GM12892 (cell line): ENCODE results near the gene CEP83.

Source experiments
- DNase-seq: peaks from one replicate; pipeline ENCODE4 v3.0.0; 2011; ENCODE audit not compliant: insufficient read length
- FAIRE-seq: peaks from 2 replicates; lab custom pipeline; 2011; peaks lifted over from hg19 to GRCh38; lab: Jason Lieb, UNC
- POLR2A ChIP-seq: IDR thresholded peaks from 2 replicates; pipeline ENCODE4 v1.6.1; 2011; ENCODE audit warnings: low read depth, low read length, control low read depth
- POLR2AphosphoS5 ChIP-seq: IDR thresholded peaks from 2 replicates; pipeline ENCODE4 v1.6.1; 2011; ENCODE audit warnings: low read depth, low read length, control low read depth
- TAF1 ChIP-seq: IDR thresholded peaks from 2 replicates; pipeline ENCODE4 v1.6.1; 2011; ENCODE audit warnings: low read depth, mild to moderate bottlenecking, control low read depth, low read length, borderline replicate concordance

Gene CEP83

DNA sequence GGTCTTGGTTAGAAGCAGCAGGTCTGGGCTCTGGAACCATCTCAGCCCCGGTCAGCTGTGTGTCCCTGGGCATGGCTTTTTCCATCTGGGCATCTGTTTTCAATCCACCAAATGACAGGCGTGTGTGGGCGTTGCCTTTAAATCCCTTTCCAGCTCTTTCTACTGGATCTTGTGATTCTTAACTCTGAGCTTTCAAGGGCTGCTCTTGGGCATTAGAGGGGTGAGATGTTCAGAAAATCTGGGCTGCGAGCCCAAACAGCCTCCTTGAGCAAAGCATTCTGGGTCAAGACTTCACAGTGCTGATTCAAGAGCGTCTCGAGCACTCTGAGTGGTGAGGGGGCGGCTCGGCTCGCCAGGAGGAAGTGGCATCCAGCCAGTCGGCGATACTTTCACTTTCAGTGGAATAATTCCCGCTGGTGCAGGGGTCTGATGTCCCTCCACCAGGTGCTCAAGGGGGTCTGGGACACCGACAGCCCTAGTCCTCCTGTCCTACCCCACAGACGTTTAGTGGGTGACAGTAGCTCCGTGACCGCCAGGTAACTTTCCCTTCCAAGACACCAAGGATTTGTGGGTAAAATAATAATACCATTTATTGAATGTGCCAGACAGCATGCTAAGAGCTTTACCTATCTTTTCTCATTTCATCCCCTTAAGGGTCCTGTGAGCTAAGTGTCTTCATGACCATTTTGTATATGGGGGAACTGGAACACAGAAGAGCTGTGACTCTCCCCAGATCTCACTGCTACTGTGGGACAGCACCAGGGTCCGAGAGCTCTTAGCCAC is 197.2 kb downstream of the CEP83 start:
- DNase-seq (peak; percentile 50), FAIRE-seq (peak; percentile 88)
- TF ChIP-seq TAF1 (0 out of 2 replicates have a peak, but pooled peaks have one; percentile 10), POLR2A (peak; percentile 31; the same call in 1 of the 2 replicates), POLR2AphosphoS5 (0 out of 2 replicates have a peak, but pooled peaks have one; percentile 40)

DNA sequence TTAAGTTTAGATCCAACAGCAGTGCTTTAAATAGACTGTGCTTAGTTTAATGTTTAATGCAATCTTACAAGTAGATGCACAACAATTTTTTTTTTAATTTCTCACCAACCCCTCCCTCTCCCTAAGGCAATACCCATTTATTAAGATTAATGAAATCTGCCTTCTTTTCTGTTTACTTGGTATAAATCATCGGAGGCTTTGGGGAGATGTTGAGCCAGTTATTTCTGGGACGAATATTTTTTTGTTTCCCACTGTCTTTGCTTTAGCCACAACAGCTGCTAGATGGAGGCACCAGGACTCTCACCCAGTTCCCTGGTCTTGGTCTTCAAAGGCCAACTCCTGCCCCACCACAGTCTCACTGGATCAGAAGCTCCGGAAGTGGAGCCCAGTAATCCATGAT is 197.9 kb downstream of the CEP83 start:
- DNase-seq (no peak), FAIRE-seq (no peak)
- TF ChIP-seq POLR2A (no peak), TAF1 (no peak), POLR2AphosphoS5 (no peak)

DNA sequence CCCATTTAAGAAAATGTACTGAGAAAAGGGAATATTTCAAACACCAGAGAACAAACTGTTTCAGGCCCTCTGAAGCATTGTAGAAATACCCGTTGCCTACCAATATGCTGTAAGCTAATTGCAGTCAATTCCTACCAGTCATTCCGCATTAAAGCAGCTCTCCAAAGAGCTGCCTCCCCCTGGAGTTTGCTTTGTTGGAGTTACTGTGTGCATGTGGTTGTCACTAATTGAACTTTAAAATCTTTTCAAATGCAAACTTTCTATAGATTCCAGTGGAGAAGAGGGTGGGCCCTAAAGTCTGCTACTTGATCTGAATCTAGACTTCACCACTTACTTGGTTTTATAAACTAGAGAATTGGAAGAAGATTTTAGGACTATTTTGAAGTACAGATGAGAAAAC is 198.5 kb downstream of the CEP83 start:
- FAIRE-seq (peak; percentile 36), DNase-seq (no peak)
- TF ChIP-seq TAF1 (no peak), POLR2AphosphoS5 (no peak)

DNA sequence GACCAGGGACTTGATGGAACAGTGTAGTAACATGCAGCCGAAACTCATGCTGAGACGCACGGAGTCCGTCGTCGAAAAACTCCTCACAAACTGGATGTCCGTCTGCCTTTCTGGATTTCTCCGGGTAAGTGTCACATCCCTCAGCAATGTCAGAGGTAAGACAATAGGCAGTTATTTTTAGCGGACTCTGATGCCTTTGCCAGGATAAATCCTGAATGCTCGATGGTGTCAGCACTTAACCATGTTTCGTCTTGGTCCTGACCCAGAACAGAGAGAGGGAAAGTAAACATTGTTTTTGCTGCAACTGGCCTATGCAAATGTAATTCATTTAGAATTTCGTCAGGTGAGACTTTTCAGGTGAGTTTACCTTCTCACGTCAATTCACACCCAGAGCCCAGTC is 198.9 kb downstream of the CEP83 start:
- no peak for DNase-seq
- no peak for TF ChIP-seq POLR2A
- no peak for TF ChIP-seq TAF1
- no peak for TF ChIP-seq POLR2AphosphoS5
- FAIRE-seq: peak; percentile 42

DNA sequence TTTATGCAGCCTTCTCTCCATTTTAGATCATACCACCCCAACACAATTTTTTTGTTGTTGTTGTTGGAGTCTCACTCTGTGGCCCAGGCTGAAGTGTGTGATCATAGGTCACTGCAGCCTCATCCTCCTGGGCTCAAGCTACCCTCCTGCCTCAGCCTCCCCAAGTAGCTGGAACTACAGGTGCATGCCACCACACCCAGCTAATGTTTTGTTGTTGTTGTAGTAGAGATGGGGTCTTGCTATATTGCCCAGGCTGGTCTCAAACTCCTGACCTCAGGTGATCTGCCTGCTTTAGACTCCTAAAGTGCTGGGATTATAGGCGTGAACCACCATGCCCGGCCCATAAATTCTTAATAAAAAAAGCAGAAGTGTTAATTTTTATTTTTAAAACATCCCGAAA is 199.7 kb downstream of the CEP83 start:
- no peak for DNase-seq
- no peak for FAIRE-seq
- no peak for TF ChIP-seq TAF1
- TF ChIP-seq POLR2A: no peak
- TF ChIP-seq POLR2AphosphoS5: no peak

DNA sequence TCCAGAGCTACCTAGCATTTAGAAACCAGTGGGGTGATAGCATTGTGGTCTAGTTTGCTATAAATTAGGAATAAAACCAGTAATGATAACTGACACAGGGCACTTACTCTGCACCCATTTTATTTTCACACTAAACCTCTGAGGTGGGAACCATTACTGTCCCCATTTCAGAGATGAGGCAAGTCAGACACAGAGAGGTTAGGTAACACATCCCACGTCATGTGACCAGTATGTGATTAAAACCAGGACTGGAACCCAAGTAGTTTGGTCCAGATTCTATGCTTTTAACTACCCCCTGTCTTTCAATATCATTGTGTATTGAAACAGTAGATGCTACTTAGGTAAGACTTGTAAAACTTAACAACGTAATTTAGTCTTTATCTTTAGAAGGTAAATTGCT is 201.1 kb downstream of the CEP83 start:
- DNase-seq (no peak), FAIRE-seq (peak; percentile 85)
- TF ChIP-seq POLR2AphosphoS5 (no peak), POLR2A (no peak), TAF1 (no peak)
